Mesenchymal stem cell (in vitro differentiated cells and primary cell): ENCODE measurements around the gene NECAB3. TPM values are rescaled to one million over a fixed set of nuclear protein-coding genes. Genes with fewer than 3 reads are reported as not detected.

Source experiments
- DNase-seq: peaks from one replicate; pipeline ENCODE4 v3.0.0-alpha.2; 2013
- H2AFZ ChIP-seq: one replicate; pipeline ENCODE4 v1.6.1; 2013; ENCODE audit warnings: low read depth, mild to moderate bottlenecking, control low read depth, inconsistent platforms, low read length, moderate library complexity
- H2AK5ac ChIP-seq: 2 replicates; pipeline ENCODE4 v1.6.1; 2013; ENCODE audit warnings: low read length, moderate library complexity, mild to moderate bottlenecking, inconsistent platforms; ENCODE audit not compliant: severe bottlenecking
- H2BK120ac ChIP-seq: one replicate; pipeline ENCODE4 v1.6.1; 2013; ENCODE audit warnings: low read depth, mild to moderate bottlenecking, inconsistent platforms, low read length, moderate library complexity
- H2BK12ac ChIP-seq, 2 experiments: one replicate each; pipeline ENCODE4 v1.6.1; 2013; ENCODE audit warnings: inconsistent platforms in 2 of 2, low read length in 2 of 2, mild to moderate bottlenecking in 2 of 2, moderate library complexity in 2 of 2, control low read depth in 1 of 2
- H2BK15ac ChIP-seq: one replicate; pipeline ENCODE4 v1.6.1; 2013; ENCODE audit warnings: mild to moderate bottlenecking, low read depth, inconsistent platforms; ENCODE audit not compliant: poor library complexity, severe bottlenecking
- H2BK5ac ChIP-seq: 2 replicates; pipeline ENCODE4 v1.6.1; 2013; ENCODE audit warnings: low read depth, mild to moderate bottlenecking, low read length, control low read depth, inconsistent platforms; ENCODE audit not compliant: poor library complexity, severe bottlenecking
- H3K14ac ChIP-seq, 2 experiments: one replicate each; pipeline ENCODE4 v1.6.1; 2013; ENCODE audit warnings: inconsistent platforms in 2 of 2, low read length in 2 of 2, control low read depth in 1 of 2, mild to moderate bottlenecking in 1 of 2, moderate library complexity in 1 of 2
- H3K18ac ChIP-seq, 2 experiments: one replicate each; pipeline ENCODE4 v1.6.1; 2013; ENCODE audit warnings: inconsistent platforms in 2 of 2, low read length in 2 of 2, control low read depth in 1 of 2, low read depth in 1 of 2, mild to moderate bottlenecking in 1 of 2
- H3K23ac ChIP-seq, 2 experiments: one replicate each; pipeline ENCODE4 v1.6.1; 2013; ENCODE audit warnings: inconsistent platforms in 2 of 2, low read length in 2 of 2, mild to moderate bottlenecking in 2 of 2, moderate library complexity in 2 of 2, control low read depth in 1 of 2
- H3K27ac ChIP-seq: 2 replicates; pipeline ENCODE4 v1.5.1; 2013; ENCODE audit warnings: mild to moderate bottlenecking, moderate library complexity, low read length, control low read depth, inconsistent platforms; ENCODE audit not compliant: poor library complexity, severe bottlenecking
- H3K27me3 ChIP-seq, 2 experiments: 2 replicates each; pipeline versions ENCODE4 v1.6.1 to v1.7.0; 2013; ENCODE audit warnings: low read length in 2 of 2, mild to moderate bottlenecking in 2 of 2, moderate library complexity in 2 of 2, control low read depth in 1 of 2, inconsistent platforms in 1 of 2; ENCODE audit not compliant: control insufficient read depth in 1 of 2, insufficient read depth in 1 of 2
- H3K36me3 ChIP-seq, 2 experiments: 2 replicates each; pipeline versions ENCODE4 v1.6.1 to v1.7.0; 2013; ENCODE audit warnings: low read length in 2 of 2, control low read depth in 1 of 2, inconsistent platforms in 1 of 2, low read depth in 1 of 2, mild to moderate bottlenecking in 1 of 2; ENCODE audit not compliant: insufficient read depth in 2 of 2, control insufficient read depth in 1 of 2
- H3K4ac ChIP-seq, 2 experiments: one replicate each; pipeline ENCODE4 v1.6.1; 2013; ENCODE audit warnings: inconsistent platforms in 2 of 2, low read length in 2 of 2, mild to moderate bottlenecking in 2 of 2, moderate library complexity in 2 of 2, control low read depth in 1 of 2, low read depth in 1 of 2
- H3K4me1 ChIP-seq: 2 replicates; pipeline ENCODE4 v1.6.1; 2013; ENCODE audit warnings: low read depth, low read length, control low read depth; ENCODE audit not compliant: control insufficient read depth, insufficient read depth
- H3K4me2 ChIP-seq: 2 replicates; pipeline ENCODE4 v1.6.1; 2013; ENCODE audit warnings: low read length, mild to moderate bottlenecking, inconsistent platforms; ENCODE audit not compliant: poor library complexity, severe bottlenecking
- H3K4me3 ChIP-seq, 2 experiments: 2 replicates each; pipeline versions ENCODE4 v1.5.1 to v1.7.0; 2013; ENCODE audit warnings: low read length in 2 of 2, mild to moderate bottlenecking in 2 of 2, control low read depth in 1 of 2, low read depth in 1 of 2; ENCODE audit not compliant: insufficient read depth in 1 of 2
- H3K79me1 ChIP-seq: replicated peaks from 2 replicates; pipeline ENCODE4 v1.6.1; 2013; ENCODE audit warnings: mild to moderate bottlenecking, control low read depth, low read length, inconsistent platforms; ENCODE audit not compliant: poor library complexity, severe bottlenecking
- H3K9ac ChIP-seq: 2 replicates; pipeline ENCODE4 v1.7.0; 2013; ENCODE audit warnings: mild to moderate bottlenecking, low read length, moderate library complexity
- H3K9me3 ChIP-seq: 2 replicates; pipeline ENCODE4 v1.7.0; 2013; ENCODE audit warnings: mild to moderate bottlenecking, low read length; ENCODE audit not compliant: control insufficient read depth
- H4K8ac ChIP-seq: one replicate; pipeline ENCODE4 v1.6.1; 2013; ENCODE audit warnings: inconsistent platforms, mild to moderate bottlenecking, low read length, moderate library complexity
- H4K91ac ChIP-seq: one replicate; pipeline ENCODE4 v1.6.1; 2013; ENCODE audit warnings: mild to moderate bottlenecking, low read length, inconsistent platforms
- WGBS: methylation state at CpG from one replicate; pipeline ENCODE4 v1.1.7; 2013; ENCODE audit warnings: mixed read lengths; 5-methylcytosine and 5-hydroxymethylcytosine counted together
- polyA plus RNA-seq, 2 experiments: library from polyadenylated mRNA; stranded (reverse); fragments of 200-250 nt; gene quantifications; one replicate each; pipeline ENCODE4 v1.2.3, GENCODE V29; 2013

The NECAB3 gene
- polyA plus RNA-seq (2013, experiment 1 of 2): 13.7 TPM
- polyA plus RNA-seq (2013, experiment 2 of 2): 12.4 TPM

GRCh38 chr20:33674294-33675135 is at the start of gene NECAB3:
TSS of gene NECAB3 (minus strand) at chr20:33674428. CDS start at chr20:33674352, 76 bp downstream.
- Histone ChIP-seq H3K4ac (peak within 1 kb of the TSS; percentile 36 to 83), H3K18ac (peak within 1 kb of the TSS; percentile 75 to 77), H3K27me3 (no peaks in the 10 kb centered on the region), H3K4me2 (peak within 1 kb of the TSS; percentile 86), H2BK120ac (peak within 1 kb of the TSS; percentile 64), H2AK5ac (peak within 1 kb of the TSS; percentile 43), H3K14ac (peak within 1 kb of the TSS in 1 of 2 experiments; percentile 86), H4K91ac (peak within 1 kb of the TSS; percentile 76), H3K36me3 (peaks cover 28% of the 10 kb centered on the region in 2 experiments), H2AFZ (peak within 1 kb of the TSS; percentile 60), H3K4me3 (peak within 1 kb of the TSS; percentile 76 to 85), H3K79me1 (peaks cover 9% of the 10 kb centered on the region), H4K8ac (peak within 1 kb of the TSS; percentile 83), H3K4me1 (peaks cover 46% of the 10 kb centered on the region), H2BK5ac (peak within 1 kb of the TSS; percentile 63), H2BK15ac (peak within 1 kb of the TSS; percentile 95), H2BK12ac (peak within 1 kb of the TSS; percentile 45 to 49), H3K27ac (peak within 1 kb of the TSS; percentile 80), H3K9me3 (no peaks in the 10 kb centered on the region), H3K23ac (peak within 1 kb of the TSS in 1 of 2 experiments; percentile 51), H3K9ac (peak within 1 kb of the TSS; percentile 89)
- DNase-seq: peak; percentile 74
- WGBS: 2% methylated on average over 64 of the region's 73 CpGs

- H3K27ac ChIP-seq: no peak overlapping the region
- H3K9ac ChIP-seq: no peak overlapping the region
- H3K9me3 ChIP-seq: no peaks in the 10 kb centered on the region
- no peak overlapping the region for H2BK15ac ChIP-seq
- H2AFZ ChIP-seq: no peak overlapping the region
- H3K27me3 ChIP-seq: no peaks in the 10 kb centered on the region
- no peak overlapping the region for H3K4me2 ChIP-seq
- H3K36me3 ChIP-seq: no peaks in the 10 kb centered on the region
- H3K4me1 ChIP-seq: peaks cover 4% of the 10 kb centered on the region
- no peak overlapping the region for H2BK12ac ChIP-seq
- H3K23ac ChIP-seq: no peak overlapping the region
- H3K18ac ChIP-seq: no peak overlapping the region
- no peak overlapping the region for H2BK5ac ChIP-seq
- no peak for DNase-seq
- no peak overlapping the region for H3K4me3 ChIP-seq
- no peak overlapping the region for H2AK5ac ChIP-seq
- 92% methylated on average over 9 of the region's 11 CpGs for WGBS
- no peak overlapping the region for H3K14ac ChIP-seq
- no peak overlapping the region for H3K4ac ChIP-seq
- H2BK120ac ChIP-seq: no peak overlapping the region
- no peak overlapping the region for H4K91ac ChIP-seq
- H3K79me1 ChIP-seq: no peaks in the 10 kb centered on the region
- H4K8ac ChIP-seq: no peak overlapping the region
Observed at GRCh38 chr20:33721391-33722140, 47.3 kb upstream of the NECAB3 start.

DNA sequence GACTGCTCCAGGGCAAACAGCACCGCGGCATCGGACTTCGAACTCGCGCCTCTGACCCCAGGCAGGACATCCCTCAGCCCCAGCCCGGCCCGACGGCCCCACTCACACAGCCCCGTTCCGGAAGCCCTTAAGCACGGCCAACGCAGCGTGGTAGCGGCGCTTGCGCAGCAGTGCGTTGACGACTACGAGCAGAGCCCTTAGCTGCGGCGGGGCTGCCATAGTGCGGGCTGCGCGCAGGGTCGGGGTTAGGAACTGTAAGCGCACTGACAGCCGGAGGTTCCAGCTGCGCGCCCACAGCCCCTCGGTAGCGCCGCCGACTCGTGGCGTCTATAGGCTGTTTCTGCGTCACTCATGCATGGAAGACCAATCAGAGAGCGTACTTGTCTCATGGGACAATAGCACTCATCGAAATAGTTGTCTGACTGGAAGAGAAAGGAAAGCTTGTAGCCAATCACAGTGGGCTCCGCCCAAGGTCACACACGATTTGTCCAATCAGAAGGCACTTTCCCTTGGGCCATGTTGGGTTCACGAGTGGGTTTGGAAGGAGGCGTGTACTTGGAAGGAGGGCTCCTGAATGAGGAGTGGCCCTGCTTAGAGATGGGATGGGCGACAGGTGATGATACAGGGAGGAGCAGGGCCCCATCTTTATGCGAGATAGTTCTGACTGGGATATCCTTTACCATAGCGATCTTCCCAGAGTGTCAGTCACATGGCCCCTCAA is 45.9 kb upstream of the NECAB3 start, which contains the start of gene PXMP4:
TSS of gene PXMP4 (minus strand) at position 322 of the 721 bp plus-strand sequence. CDS start at position 219, 103 bp downstream.
- Histone ChIP-seq H2AFZ (peak within 1 kb of the TSS; percentile 62), H3K4me1 (peaks cover 4% of the 10 kb centered on the region)
- WGBS: 58% methylated on average over 46 of the region's 46 CpGs

More for the DNA sequence above, 45.9 kb upstream of the NECAB3 start, which contains the start of gene PXMP4:
- Histone ChIP-seq H2BK12ac (peak within 1 kb of the TSS in 1 of 2 experiments; percentile 38), H3K36me3 (no peaks in the 10 kb centered on the region), H3K4me2 (peak within 1 kb of the TSS; percentile 61), H3K79me1 (peaks cover 2% of the 10 kb centered on the region), H3K14ac (no peak within 1 kb of the TSS), H3K27me3 (no peaks in the 10 kb centered on the region), H2BK120ac (no peak within 1 kb of the TSS), H3K9me3 (no peaks in the 10 kb centered on the region), H3K4ac (no peak within 1 kb of the TSS), H3K18ac (peak within 1 kb of the TSS in 1 of 2 experiments; percentile 3), H2BK15ac (no peak within 1 kb of the TSS), H3K27ac (no peak within 1 kb of the TSS), H3K9ac (peak within 1 kb of the TSS; percentile 86), H3K23ac (peak within 1 kb of the TSS in 1 of 2 experiments; percentile 35), H2AK5ac (no peak within 1 kb of the TSS), H2BK5ac (no peak within 1 kb of the TSS), H4K91ac (peak within 1 kb of the TSS; percentile 14), H4K8ac (peak within 1 kb of the TSS; percentile 53), H3K4me3 (peak within 1 kb of the TSS; percentile 68 to 85)
- peak; percentile 93 for DNase-seq
